Left ventricle myocardium superior (tissue), 1 donor: ENCODE results near the gene TLDC2. TPM values are rescaled to one million over a fixed set of nuclear protein-coding genes. Genes with fewer than 3 reads are reported as not detected.

ENCODE experiments used
- ATAC-seq: fragments of 200-7000 bp; cut with Tn5 transposase; one replicate; pipeline ENCODE4 v1.9.1; 2020; ENCODE audit warnings: mild to moderate bottlenecking, moderate library complexity
- DNase-seq: peaks from one replicate; pipeline ENCODE4 v3.0.0-alpha.2; 2020
- intact Hi-C: fragments of 100-400 bp; cut with micrococcal nuclease; formaldehyde crosslinking; loops from one replicate; pipeline ENCODE4 v1.11.0; 2022
- total RNA-seq: library from RNA; stranded (reverse); fragmentation: NEBNext Ultra II Directional; extraction: Animal tissue kit (Norgen Biotek cat#: 25700); gene quantifications from one replicate; pipeline ENCODE4 v1.2.1, GENCODE V29; 2021
- donor health status: DM: no; HTN: yes; CAD: no; lungs with severe emphysema.

The TLDC2 gene
- total RNA-seq, 1 donor from 2014 or later: not detected

DNA sequence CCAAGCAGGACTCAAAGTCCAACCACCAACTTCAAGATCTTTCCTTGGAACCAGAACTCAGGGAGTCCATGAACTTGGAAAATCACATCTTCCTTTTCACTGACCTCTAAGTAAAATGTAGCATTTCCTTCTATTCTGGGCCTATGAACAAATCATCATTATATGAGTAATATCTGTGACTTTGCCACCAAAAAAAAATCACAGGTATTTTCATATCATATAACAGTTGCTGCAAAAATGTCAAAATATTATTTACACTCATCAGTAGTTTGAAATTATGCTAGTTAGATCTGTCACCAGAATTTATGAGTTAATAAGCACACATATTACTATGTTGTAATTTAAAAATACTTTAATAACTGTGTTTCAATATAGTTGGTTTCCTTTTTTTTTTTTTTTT lies 27.3 kb upstream of the TLDC2 start:
- no peak for ATAC-seq
- DNase-seq: no peak
- intact Hi-C loops: no loop called here

DNA sequence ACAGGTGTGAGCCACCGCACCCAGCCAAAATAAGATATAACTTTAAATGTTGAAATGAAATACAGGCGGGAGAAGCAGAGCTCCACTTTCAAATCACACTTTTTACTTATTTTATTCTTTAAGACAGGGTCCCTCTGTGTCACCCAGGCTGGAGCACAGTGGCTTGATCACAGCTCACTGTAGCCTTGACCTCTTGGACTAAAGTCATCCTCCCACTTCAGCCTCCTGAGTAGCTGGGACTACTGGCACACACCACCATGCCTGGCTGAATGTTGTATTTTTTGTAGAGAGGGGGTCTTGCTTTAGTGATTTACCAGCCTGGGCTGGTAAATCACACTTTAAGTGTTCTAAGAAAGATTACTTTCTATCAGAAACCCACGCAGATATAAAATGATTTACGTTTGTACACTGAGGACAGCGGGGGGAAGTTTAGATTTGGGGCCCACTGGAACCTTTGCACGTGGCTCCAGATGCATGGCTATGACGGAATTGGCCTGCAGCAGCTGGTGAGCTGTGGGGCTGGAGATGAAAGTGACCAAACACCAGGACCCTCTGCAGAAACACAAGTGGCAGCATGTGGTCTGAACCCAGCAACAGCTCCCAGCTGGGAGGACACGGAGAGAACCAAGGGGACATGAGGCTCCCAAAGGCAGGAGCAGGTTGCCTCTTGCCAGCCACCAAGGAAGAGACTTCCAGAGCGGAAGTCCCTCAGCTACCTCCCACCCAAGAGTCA lies 26.4 kb upstream of the TLDC2 start:
- intact Hi-C loops: no loop called here
- no peak for ATAC-seq
- no peak for DNase-seq

DNA sequence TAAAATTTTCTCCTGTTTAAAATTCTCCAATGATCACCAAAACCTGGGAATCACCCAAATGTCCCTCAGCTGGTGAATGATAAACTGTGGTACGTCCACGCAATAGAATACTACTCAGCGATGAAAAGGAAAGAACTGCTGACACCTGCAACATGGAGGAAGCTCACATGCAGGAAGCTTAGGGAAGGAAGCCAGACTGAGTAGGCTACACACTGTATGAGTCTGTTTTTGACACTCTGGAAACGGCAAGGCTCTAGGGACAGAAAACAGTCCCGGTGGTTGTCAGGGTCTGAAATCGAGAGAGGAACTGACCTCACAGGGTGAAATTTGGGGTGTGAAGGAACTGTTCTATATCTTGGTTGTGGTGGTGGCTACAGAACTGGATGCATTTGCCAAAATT lies 25.2 kb upstream of the TLDC2 start:
- intact Hi-C loops: no loop called here
- no peak for ATAC-seq
- no peak for DNase-seq

DNA sequence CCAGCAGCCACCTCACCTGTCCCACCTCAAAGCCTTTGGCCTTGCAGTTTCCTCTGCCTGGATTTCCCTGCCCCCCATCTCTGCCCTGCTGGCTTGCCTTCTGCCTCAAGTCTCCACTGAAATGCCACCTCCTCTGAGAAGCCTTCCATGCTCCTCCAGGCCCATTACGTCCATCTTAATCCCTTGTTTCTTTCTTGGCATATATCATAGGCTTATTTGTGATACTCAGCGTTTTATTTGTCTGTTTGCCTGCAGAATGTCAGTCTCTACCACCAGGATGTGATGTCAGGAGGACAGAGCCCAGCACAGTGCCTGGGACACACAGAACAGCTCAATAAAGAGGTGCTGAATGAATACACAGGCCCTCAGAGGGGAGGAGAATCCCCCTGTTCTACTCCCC lies 24.4 kb upstream of the TLDC2 start:
- intact Hi-C loops: no loop called here
- DNase-seq: no peak
- no peak for ATAC-seq

DNA sequence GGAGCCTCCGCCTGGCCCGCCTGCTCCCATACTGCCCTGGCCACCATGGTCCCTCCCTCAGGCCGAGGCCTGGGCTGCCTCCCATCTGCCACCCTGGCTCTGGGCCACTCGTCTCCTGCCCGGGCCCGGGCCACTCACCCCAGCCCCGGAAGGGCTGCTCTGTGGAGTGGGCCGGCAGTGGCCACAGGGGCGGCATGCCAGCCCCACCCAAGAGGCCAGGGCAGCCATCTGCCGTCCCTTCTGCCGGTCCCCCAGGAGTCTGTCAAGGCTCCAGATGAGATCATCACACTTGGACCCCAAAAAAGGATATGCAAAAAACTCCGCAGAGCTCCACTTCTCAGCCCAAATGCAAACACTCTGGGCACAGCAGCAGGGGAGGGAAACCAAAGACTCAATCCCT lies 23.8 kb upstream of the TLDC2 start:
- DNase-seq: peak; percentile 68
- peak; percentile 30 for ATAC-seq
- intact Hi-C loops: no loop called here

DNA sequence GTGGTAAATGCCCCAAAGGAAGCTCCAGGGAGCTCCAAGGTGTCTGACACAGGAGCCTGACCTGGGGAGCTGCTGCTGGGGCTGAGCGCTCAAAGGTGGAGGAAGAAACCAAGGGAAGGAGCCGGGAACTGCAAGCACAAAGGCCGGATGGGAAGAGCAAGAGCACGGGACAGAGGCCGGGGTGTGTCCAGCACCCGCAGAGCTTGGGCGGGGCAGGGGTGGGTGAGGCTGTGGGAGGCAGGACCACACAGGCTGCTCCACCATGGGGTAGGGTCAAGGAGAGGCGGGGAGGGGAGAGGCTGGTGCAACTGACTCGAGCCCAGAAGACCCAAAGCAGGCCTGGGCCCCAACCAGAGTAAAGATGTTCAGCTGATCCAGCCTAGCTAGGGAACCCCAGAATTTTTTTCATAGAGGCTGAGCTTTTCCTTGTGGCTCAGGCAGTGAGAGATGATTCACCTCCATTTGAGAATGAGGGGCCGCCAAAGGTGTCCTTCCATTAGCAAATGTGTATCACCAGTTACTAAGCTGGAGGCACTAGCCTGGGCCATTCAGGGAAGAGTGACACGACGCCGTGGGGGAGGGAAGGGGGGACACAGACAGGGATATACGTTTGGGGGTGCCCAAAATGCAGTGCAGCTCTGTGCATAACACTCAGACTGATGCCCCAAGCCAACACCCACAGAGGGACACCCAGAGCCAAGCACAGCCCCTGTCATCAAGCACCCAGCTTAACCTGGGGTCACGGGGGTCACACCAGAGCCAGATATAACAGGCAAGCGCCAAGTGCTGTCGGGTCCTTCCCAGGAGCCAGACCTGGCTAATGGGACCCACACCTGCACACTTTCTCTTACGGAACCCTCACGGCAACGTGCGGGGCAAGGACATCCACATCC lies 21.3 kb upstream of the TLDC2 start:
- ATAC-seq (peak; percentile 33), DNase-seq (peak; percentile 61)
- intact Hi-C loops: no loop called here

DNA sequence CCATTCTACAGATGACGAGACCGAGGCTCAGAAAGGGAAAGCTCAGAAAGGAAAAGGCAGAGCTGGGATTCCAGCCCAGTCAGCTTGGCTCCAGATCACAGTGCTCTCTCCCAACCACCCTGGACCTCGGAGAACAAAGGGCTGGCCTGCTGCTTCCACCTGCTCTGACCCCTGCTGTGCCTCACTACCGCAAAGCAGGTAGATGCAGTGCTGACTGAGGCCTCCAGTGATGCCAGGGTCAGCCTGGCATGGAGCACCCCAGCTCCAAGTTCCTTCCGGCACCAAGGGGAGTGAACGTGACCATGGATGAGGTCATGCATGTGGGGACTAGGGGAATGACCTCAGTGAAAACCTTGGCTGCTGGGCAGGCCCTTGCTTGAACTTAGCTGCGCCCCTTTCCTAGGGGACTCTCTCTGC lies 20.7 kb upstream of the TLDC2 start:
- intact Hi-C loops: no loop called here
- ATAC-seq (peak; percentile 34), DNase-seq (no peak)

DNA sequence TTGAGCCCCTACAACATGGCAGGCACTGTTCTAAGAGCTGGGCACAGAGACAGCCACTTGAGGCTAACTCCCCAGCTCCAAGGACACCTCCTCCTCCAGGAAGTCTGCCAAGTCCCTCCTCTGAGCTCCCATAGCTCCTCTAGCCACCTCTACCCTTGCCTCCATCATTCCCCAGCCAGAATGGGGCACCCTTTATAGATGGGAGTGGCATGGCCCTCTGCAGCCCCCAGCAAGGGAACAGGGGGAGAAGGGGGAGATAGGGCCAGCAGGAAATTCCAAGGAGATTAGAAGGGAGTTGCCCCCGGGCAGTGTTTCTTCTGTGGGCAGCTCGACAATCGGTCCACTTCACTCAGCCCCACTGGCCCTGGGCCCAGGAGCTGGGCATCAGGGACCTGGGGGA lies 19.7 kb upstream of the TLDC2 start:
- DNase-seq (no peak), ATAC-seq (peak; percentile 27)
- intact Hi-C loops: no loop called here

DNA sequence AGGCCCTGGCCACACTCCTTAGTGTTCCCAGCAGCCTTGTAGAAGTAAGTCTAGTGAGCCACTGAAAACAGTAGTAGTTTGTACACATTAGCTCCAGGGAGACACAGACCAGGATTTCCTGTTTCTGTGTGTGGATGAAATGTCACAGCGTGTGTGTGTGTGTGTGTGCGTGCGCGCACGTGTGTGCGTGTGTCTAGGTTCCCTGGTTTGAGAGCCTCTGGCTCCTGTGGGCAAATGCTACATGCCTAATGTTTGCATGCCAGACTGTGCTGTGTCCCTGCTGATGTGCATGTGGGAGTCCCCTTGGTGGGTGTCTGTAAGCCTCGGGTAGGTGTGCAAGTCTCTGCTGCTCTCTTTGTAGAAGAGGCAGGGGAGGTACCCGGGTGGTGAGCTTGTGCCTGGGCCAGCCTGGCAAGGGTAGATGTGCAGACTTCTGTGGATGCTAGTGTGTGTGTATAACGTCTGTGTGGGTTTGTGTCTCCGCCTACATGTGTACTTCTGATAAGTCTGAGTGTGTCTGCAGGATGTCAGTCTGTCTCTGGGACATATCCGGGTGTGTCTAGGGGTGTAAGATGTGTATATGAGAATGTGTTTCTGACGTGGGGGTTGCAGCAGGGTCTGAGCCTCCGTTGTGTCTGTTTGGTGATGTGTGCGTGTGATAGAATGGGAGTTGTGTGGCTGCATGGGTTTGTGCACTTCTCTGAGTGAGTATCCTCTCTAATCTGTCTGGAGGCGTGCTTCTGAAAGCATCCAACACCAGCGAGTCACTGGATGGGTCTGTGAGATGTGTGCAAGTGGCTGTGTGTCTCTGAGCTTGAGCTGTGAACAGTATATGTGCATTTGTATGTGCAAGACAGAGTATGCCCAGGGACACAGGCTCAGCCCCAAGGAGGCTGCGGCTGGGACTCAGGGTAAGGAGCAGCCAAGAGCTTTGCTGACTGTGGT lies 19.0 kb upstream of the TLDC2 start:
- ATAC-seq (no peak), DNase-seq (peak; percentile 62)
- intact Hi-C loops: no loop called here

DNA sequence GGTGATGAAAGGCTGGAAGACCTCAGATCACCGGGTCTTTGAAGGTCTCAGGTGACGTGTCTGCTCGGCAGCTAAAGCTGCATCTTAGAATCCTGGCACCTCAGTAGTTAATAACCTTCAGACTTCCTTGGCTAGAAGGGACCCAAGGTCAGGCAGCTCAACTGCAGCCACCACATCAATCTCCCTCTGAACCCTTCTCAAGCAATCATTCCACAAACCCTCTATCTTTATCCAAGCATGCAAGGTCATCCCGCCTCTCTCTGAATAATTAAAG lies 16.7 kb upstream of the TLDC2 start:
- intact Hi-C loops: no loop called here
- DNase-seq: no peak
- no peak for ATAC-seq

DNA sequence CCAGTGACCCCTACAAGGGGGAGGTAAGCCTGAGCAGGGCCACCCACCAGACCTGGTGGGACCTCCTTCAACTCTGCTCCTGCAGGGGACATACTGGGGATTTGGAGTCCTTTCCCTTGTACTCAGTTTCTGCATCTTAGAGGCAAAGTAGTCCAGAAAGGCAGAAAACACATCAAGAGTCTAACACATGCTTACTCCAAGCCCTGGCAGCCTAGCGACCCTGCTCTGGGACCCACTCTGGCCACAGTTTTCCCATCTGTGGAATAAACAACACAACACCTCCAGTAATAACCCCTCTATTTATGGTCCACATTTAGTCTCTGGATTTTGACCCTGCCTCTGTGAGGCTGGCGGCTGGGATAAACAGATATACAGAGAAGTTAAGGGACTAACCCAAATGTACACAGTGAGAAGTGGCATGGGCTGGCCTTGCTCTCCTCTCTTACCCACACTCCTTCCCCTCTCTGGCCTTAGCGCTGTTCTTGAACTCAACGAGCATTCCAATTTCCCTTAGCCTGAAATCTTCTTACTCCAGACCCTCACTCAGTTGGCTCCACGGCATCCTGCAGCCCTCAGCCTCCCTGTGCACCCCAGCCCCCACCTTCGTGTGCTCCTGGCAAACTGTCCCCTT lies 16.1 kb upstream of the TLDC2 start:
- intact Hi-C loops: no loop called here
- no peak for ATAC-seq
- no peak for DNase-seq

DNA sequence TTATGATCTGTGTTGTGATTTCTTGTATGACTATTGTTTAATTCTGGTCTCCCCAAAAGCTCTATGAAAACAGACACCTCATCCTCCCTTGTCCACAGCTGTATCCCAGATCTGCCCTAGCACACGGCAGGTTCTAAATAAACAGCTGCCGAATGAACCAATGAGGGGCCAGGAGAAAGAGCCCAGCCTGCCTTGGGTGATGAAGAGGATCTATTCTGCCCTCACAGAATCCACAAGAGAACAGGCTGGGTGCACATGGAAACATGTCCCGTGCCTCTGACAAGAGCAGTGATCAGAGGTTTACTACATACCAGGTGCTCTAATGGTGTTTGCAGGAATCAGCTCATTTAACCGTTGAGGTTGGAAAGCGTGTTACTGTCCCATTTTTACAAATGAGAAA lies 15.6 kb upstream of the TLDC2 start:
- DNase-seq (no peak), ATAC-seq (no peak)
- intact Hi-C loops: no loop called here

DNA sequence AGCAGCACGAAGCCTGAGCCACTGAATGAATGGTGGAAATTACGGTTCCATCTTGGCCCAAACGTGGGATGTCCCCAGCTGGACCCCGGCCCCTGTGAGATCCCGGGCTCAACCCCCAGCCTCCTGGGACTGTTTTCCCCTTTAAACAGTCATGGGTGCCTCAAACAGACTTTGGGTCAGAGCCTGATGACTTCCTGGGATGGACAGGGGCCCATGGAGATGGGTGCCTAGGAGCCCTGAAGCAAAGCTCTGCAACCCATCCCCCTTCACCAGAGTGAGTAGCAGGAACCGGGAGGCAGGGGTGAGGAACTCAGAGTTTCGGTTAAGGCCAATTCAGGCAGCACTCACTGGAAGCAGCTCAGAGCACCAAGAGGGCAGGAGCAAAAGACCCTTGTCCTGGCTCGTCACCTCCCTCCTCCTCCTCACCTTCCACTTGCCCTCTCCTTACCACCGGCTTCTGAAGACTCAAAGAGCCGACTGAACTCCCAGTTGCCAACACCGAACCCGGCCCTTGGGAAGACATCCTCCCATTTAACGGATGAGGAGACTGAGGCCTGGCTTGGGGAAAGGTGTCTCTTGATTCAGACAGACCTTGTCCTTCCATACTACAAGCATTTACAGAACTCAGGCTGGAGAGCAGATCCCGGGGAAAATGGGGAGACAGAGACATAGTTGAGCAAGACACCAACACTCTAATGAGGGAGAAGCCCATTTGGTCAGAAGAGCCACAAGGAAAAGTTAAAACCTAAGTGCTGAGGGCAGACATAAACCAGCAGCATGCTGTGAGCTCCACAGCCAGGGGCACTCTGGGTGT lies 14.9 kb upstream of the TLDC2 start:
- no peak for DNase-seq
- ATAC-seq: no peak
- intact Hi-C loops: no loop called here

DNA sequence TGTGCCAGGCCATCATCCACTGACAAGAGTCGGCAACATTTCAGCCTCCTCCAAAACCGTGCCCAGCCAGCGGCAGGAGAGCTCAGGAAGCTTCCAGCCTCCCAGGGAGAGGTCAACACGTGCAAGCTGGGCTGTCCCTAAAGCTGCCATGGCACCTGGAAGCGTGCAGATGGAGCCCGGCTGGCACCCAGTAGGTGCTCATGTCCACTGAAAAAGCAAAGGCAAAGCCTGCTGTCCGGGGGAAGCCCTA lies 14.4 kb upstream of the TLDC2 start:
- DNase-seq (peak; percentile 68), ATAC-seq (peak; percentile 13)
- intact Hi-C loops: no loop called here

DNA sequence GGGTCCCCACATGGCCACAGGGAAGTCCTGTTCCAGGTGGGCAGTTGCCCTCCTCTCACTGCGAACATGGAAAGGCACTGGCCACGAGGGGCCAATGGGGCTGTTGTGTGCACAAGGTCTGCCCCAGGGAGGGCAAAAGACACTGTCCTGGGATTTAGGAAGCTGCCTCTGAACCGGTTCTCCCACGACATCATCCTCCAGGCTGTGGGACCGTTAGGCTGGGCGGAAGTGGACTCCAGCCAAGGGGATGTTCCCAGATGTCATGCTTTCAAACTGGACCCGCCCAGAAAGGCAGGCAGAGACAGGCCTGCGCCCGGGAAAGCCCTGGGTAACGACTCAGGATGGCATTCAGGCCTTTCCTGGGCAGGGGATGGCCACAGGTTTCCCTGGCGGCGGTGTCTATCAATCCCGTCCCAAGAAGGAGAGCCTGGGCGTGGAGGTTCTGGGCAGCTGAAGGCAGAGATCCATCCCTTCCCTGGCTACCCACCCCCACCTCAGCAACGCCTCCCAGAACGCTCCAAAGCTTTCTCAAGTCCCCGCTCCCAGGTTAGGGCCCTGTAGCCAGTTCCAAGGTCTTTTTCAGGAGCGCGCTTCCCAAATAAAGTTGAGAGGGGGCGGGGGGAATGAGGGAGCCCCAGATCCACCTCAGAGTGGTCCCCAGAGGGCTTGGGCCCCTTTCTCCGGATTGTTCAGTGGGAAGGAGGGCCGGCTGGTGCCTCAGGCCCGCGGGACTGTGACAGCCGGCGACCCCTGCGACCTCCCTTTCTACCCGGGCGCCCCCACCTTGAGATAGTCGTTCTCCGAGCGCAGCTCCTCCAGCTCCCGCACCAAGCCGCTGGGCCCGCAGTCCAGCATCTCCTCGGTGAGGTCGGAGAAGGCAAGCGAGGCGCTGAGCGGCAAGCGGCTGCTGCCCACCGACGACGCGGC lies 13.8 kb upstream of the TLDC2 start:
- intact Hi-C loops: no loop called here
- DNase-seq: peak; percentile 90
- peak; percentile 62 for ATAC-seq

DNA sequence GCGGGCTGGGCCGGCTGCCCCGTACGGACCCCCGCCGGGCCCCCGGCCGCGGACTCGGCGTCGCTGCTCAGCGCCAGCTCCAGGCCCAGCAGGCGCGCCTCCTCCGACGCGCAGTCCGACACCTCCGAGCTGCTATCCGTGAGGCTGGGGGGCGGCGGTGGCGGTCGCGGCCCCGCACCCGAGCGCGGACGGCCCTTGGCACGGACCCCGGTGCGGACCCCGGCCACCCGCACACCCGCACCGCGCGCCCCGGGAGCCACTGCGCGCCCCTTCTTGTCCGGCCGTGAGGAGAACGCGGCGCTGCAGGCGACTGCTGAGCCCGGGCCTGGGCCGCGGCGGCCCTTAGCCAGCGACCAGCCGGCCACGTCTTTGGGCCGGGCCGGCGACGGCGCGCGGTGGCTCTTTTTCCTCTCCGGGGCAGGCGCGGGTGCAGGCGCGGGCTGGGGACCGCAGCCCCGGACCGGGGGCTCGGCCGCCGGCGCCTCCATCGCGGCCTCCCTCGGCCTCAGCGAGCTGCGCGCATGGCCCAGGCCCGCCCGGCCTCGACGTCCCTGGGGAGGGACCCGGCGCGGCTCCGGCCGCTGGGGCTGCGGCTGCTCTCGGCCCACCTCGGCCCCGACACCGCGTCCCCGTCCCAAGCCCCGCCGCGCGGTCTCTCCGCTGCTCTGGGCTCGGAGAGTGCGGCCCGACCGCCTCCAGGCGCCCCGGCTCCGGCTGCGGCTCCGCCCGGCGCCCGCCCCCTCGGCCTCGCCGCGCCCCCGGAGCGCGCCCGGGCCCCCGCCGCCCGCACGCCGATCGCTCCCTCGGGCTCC lies 12.9 kb upstream of the TLDC2 start:
- DNase-seq (peak; percentile 57), ATAC-seq (no peak)
- intact Hi-C loops: no loop called here
